ENCODE measurements around the gene TCF4. TPM values are rescaled to one million over a fixed set of nuclear protein-coding genes. Genes with fewer than 3 reads are reported as not detected.

Gene TCF4
- total and polyA plus RNA-seq, 8 donors = 99.1 to 165 (median 138) TPM

- Histone ChIP-seq H3K27ac (no peak overlapping the region), H3K9me3 (no peaks in the 10 kb centered on the region), H3K36me3 (no peaks in the 10 kb centered on the region), H3K27me3 (no peaks in the 10 kb centered on the region), H3K4me3 (no peak overlapping the region), H3K4me1 (no peaks in the 10 kb centered on the region)
- DNase-seq (no peak), ATAC-seq (no peak)
- no peak for TF ChIP-seq CTCF (IDR thresholded peaks at IDR 0.05)
- intact Hi-C loops (cut with DNase I) = no loop called here
These were observed 240.8 kb downstream of the TCF4 start for GRCh38 chr18:55346961-55347740.

GRCh38 chr18:55346387-55346786, 241.6 kb downstream of the TCF4 start:
- H3K36me3 ChIP-seq = no peaks in the 10 kb centered on the region
- no peak overlapping the region for H3K4me3 ChIP-seq
- no peak for TF ChIP-seq CTCF (IDR thresholded peaks at IDR 0.05)
- H3K27ac ChIP-seq = no peak overlapping the region
- DNase-seq (no peak), ATAC-seq (no peak)
- H3K27me3 ChIP-seq = no peaks in the 10 kb centered on the region
- no peaks in the 10 kb centered on the region for H3K9me3 ChIP-seq
- intact Hi-C loops (cut with DNase I) = no loop called here
- no peaks in the 10 kb centered on the region for H3K4me1 ChIP-seq

GRCh38 chr18:55345103-55345950, 242.7 kb downstream of the TCF4 start:
- H3K4me3 ChIP-seq = no peak overlapping the region
- H3K27ac ChIP-seq = no peak overlapping the region
- no peaks in the 10 kb centered on the region for H3K9me3 ChIP-seq
- DNase-seq (no peak), ATAC-seq (no peak)
- intact Hi-C loops (cut with DNase I) = no loop called here
- H3K27me3 ChIP-seq = no peaks in the 10 kb centered on the region
- H3K4me1 ChIP-seq = no peaks in the 10 kb centered on the region
- TF ChIP-seq CTCF (IDR thresholded peaks at IDR 0.05) = no peak
- H3K36me3 ChIP-seq = no peaks in the 10 kb centered on the region

GRCh38 chr18:55343396-55344073, 244.5 kb downstream of the TCF4 start:
- no peak overlapping the region for H3K4me3 ChIP-seq
- peak; percentile 57 for ATAC-seq
- no peaks in the 10 kb centered on the region for H3K27me3 ChIP-seq

More at GRCh38 chr18:55343396-55344073, 244.5 kb downstream of the TCF4 start:
- Histone ChIP-seq H3K27ac (no peak overlapping the region), H3K9me3 (no peaks in the 10 kb centered on the region), H3K4me1 (peaks cover 5 to 15% of the 10 kb centered on the region in 2 donors), H3K36me3 (no peaks in the 10 kb centered on the region)
- peak; percentile 22 to 33 for TF ChIP-seq CTCF (IDR thresholded peaks at IDR 0.05)
- peak in 1 of 4 donors; percentile 37 for DNase-seq
- intact Hi-C loops (cut with DNase I) = no loop called here

Data from left lung (tissue), 10 donors.